Measurements from ENCODE around the gene EIF3D.

Gene EIF3D

GRCh38 chr22:36505998-36506635, 22.8 kb downstream of the EIF3D start:
- Histone ChIP-seq H3K4me2 (ENCODE audit: low read length) (peak overlapping the region; percentile 69), H3K9ac (ENCODE audit: low read length) (peak overlapping the region; percentile 55), H3K4me1 (ENCODE audit: low read length) (peaks cover 10% of the 10 kb centered on the region; the same call in 1 of the 2 replicates)

GRCh38 chr22:36497910-36498665, 30.9 kb downstream of the EIF3D start:
- Histone ChIP-seq H3K4me2 (ENCODE audit: low read length) (no peak overlapping the region), H3K36me3 (replicated peaks; ENCODE audit: low read depth, low read length) (peaks cover 3% of the 10 kb centered on the region)

More at GRCh38 chr22:36505998-36506635, 22.8 kb downstream of the EIF3D start:
- Histone ChIP-seq H4K20me1 (ENCODE audit: insufficient read depth, low read length) (no peaks in the 10 kb centered on the region), H3K36me3 (replicated peaks; ENCODE audit: low read depth, low read length) (peaks cover 13% of the 10 kb centered on the region), H3K9me3 (ENCODE audit: insufficient read depth, low read length) (no peaks in the 10 kb centered on the region), H3K27ac (ENCODE audit: low read length) (peak overlapping the region; percentile 48), H3K27me3 (ENCODE audit: low read depth, low read length) (no peaks in the 10 kb centered on the region), H3K4me3 (ENCODE audit: low read length) (peak overlapping the region; percentile 81), H3K79me2 (ENCODE audit: low read length) (peaks cover 14% of the 10 kb centered on the region), H2AFZ (ENCODE audit: low read depth, low read length) (0 out of 2 replicates have a peak overlapping the region, but pooled peaks have one; percentile 53)
- TF ChIP-seq CTCF (IDR thresholded peaks at IDR 0.05; ENCODE audit: low read depth, low read length) (no peak), EZH2phosphoT487 (IDR thresholded peaks at IDR 0.05; ENCODE audit: low read depth) (no peak)

GRCh38 chr22:36493690-36494110, 35.3 kb downstream of the EIF3D start:
- Histone ChIP-seq H3K4me1 (ENCODE audit: low read length) (peaks cover 28% of the 10 kb centered on the region), H3K9me3 (ENCODE audit: insufficient read depth, low read length) (no peaks in the 10 kb centered on the region), H3K27ac (ENCODE audit: low read length) (peak overlapping the region; percentile 73), H3K4me3 (ENCODE audit: low read length) (peak overlapping the region; percentile 66), H3K27me3 (ENCODE audit: low read depth, low read length) (no peaks in the 10 kb centered on the region), H2AFZ (ENCODE audit: low read depth, low read length) (peak overlapping the region; percentile 39; the same call in 1 of the 2 replicates), H3K79me2 (ENCODE audit: low read length) (no peaks in the 10 kb centered on the region), H3K36me3 (replicated peaks; ENCODE audit: low read depth, low read length) (peaks cover 34% of the 10 kb centered on the region), H3K4me2 (ENCODE audit: low read length) (peak overlapping the region; percentile 78), H4K20me1 (ENCODE audit: insufficient read depth, low read length) (no peaks in the 10 kb centered on the region), H3K9ac (ENCODE audit: low read length) (peak overlapping the region; percentile 66)
- TF ChIP-seq CTCF (IDR thresholded peaks at IDR 0.05; ENCODE audit: low read depth, low read length) (no peak), EZH2phosphoT487 (IDR thresholded peaks at IDR 0.05; ENCODE audit: low read depth) (no peak)

More at GRCh38 chr22:36497910-36498665, 30.9 kb downstream of the EIF3D start:
- Histone ChIP-seq H3K9me3 (ENCODE audit: insufficient read depth, low read length) (no peaks in the 10 kb centered on the region), H3K4me1 (ENCODE audit: low read length) (peaks cover 14% of the 10 kb centered on the region), H3K27me3 (ENCODE audit: low read depth, low read length) (no peaks in the 10 kb centered on the region), H4K20me1 (ENCODE audit: insufficient read depth, low read length) (no peaks in the 10 kb centered on the region), H3K79me2 (ENCODE audit: low read length) (no peaks in the 10 kb centered on the region), H3K4me3 (ENCODE audit: low read length) (no peak overlapping the region), H3K9ac (ENCODE audit: low read length) (no peak overlapping the region), H2AFZ (ENCODE audit: low read depth, low read length) (no peak overlapping the region), H3K27ac (ENCODE audit: low read length) (no peak overlapping the region)
- TF ChIP-seq EZH2phosphoT487 (IDR thresholded peaks at IDR 0.05; ENCODE audit: low read depth) = no peak
- TF ChIP-seq CTCF (IDR thresholded peaks at IDR 0.05; ENCODE audit: low read depth, low read length) = 0 out of 2 replicates have a peak, but pooled peaks have one; percentile 6

- Histone ChIP-seq H3K27ac (ENCODE audit: low read length) (no peak overlapping the region), H3K4me1 (ENCODE audit: low read length) (peaks cover 28% of the 10 kb centered on the region), H3K9ac (ENCODE audit: low read length) (no peak overlapping the region), H3K4me3 (ENCODE audit: low read length) (no peak overlapping the region), H3K36me3 (replicated peaks; ENCODE audit: low read depth, low read length) (peaks cover 41% of the 10 kb centered on the region), H3K79me2 (ENCODE audit: low read length) (no peaks in the 10 kb centered on the region), H3K9me3 (ENCODE audit: insufficient read depth, low read length) (peaks cover 5% of the 10 kb centered on the region; the same call in 1 of the 2 replicates), H4K20me1 (ENCODE audit: insufficient read depth, low read length) (no peaks in the 10 kb centered on the region), H2AFZ (ENCODE audit: low read depth, low read length) (no peak overlapping the region), H3K4me2 (ENCODE audit: low read length) (no peak overlapping the region), H3K27me3 (ENCODE audit: low read depth, low read length) (no peaks in the 10 kb centered on the region)
- no peak for TF ChIP-seq EZH2phosphoT487 (IDR thresholded peaks at IDR 0.05; ENCODE audit: low read depth)
- no peak for TF ChIP-seq CTCF (IDR thresholded peaks at IDR 0.05; ENCODE audit: low read depth, low read length)
Observed at GRCh38 chr22:36492109-36492508, 36.9 kb downstream of the EIF3D start.

Measured in OCI-LY3 (cell line).